GM12872 (cell line): ENCODE data around the gene EOMES.

Experiments used
- CTCF ChIP-seq: IDR thresholded peaks from 3 replicates; pipeline ENCODE4 v1.5.1; 2011; ENCODE audit warnings: low read depth, mild to moderate bottlenecking, low read length, moderate library complexity; ENCODE audit not compliant: insufficient read depth

Gene EOMES

GRCh38 chr3:27666708-27667107, 55.4 kb downstream of the EOMES start:
- TF ChIP-seq CTCF = no peak

- no peak for TF ChIP-seq CTCF
Measured at GRCh38 chr3:27666272-27666671, 55.9 kb downstream of the EOMES start.
